GM12892 (cell line): ENCODE measurements around the gene HCRTR1.
A peak's percentile ranks its signal among the peaks of the same experiment; 100 is the strongest.

Experiments used
- DNase-seq: peaks from one replicate; pipeline ENCODE4 v3.0.0; 2011; ENCODE audit not compliant: insufficient read length
- FAIRE-seq: peaks from 2 replicates; lab custom pipeline; 2011; peaks lifted over from hg19 to GRCh38; lab: Jason Lieb, UNC
- POLR2A ChIP-seq: IDR thresholded peaks from 2 replicates; pipeline ENCODE4 v1.6.1; 2011; ENCODE audit warnings: low read depth, low read length, control low read depth
- POLR2AphosphoS5 ChIP-seq: IDR thresholded peaks from 2 replicates; pipeline ENCODE4 v1.6.1; 2011; ENCODE audit warnings: low read depth, low read length, control low read depth
- TAF1 ChIP-seq: IDR thresholded peaks from 2 replicates; pipeline ENCODE4 v1.6.1; 2011; ENCODE audit warnings: low read depth, mild to moderate bottlenecking, control low read depth, low read length, borderline replicate concordance

Gene HCRTR1

DNA sequence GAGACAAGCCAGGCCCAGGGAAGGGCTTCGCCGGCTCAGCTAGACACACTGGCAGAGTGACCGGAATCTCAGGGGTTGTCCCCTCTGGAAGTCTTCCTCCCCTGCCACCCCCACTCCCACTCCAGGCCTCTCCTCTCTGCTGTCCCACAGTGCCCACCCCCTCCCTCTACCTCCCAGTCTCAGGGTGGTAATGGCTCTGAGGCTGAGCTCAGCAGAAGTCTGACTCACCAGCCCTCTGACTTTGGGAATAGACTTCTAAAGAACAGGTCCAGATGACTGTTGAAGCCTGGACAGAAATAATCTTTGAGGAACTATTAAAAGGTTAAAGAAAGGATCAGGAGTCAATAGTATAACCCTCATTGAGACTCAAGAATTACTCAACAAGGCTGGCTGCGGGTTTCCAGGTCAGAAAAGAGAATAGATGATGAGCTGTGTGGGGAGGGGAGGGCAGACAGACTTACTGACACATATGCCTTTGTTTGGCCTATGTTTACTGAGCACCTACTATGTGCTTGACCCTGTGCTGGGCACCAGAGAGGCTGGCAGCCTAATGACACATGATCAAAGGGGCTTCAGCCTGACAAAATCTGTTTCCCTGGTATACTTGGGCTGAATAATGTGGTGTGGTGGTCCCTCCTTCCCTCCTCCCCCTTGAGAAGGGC, 8.2 kb downstream of the HCRTR1 start:
- no peak for DNase-seq
- no peak for TF ChIP-seq POLR2AphosphoS5
- TF ChIP-seq POLR2A, result no peak
- no peak for TF ChIP-seq TAF1
- FAIRE-seq, result no peak

DNA sequence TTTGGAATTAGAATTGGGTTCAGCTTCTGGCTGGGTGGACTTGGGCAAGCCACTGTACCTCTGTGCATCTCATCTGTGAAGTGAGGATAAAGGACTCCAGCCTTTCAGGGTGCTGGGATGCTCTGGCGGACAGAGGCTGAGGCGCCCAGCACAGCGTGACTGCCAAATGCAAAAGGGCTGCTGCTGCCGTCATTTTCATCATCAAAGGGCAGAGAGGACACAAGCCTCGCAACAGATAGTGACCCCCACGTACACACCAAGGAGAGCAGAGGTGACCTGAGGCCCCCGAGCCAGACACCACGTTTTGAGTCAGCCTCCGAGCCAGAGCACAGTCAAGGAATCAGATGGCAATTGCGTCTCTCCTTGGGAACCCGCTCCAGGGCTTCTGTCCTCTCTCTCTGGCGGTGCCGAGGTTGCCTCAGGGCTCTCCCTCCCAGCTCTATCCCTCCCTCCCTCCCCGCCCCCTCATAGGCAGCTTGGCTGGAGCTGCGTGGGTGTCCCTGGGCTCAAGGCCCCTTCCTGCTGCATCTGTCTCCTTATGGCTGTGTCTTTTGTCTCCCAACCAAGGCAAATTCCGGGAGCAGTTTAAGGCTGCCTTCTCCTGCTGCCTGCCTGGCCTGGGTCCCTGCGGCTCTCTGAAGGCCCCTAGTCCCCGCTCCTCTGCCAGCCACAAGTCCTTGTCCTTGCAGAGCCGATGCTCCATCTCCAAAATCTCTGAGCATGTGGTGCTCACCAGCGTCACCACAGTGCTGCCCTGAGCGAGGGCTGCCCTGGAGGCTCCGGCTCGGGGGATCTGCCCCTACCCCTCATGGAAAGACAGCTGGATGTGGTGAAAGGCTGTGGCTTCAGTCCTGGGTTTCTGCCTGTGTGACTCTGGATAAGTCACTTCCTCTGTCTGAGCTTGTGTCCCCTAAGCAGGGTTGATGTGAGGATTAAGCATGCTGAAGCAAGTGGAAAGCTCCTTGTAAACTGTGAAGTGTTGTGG, 9.0 kb downstream of the HCRTR1 start:
- no peak for TF ChIP-seq POLR2A
- no peak for TF ChIP-seq TAF1
- no peak for TF ChIP-seq POLR2AphosphoS5
- FAIRE-seq (no peak), DNase-seq (no peak)

DNA sequence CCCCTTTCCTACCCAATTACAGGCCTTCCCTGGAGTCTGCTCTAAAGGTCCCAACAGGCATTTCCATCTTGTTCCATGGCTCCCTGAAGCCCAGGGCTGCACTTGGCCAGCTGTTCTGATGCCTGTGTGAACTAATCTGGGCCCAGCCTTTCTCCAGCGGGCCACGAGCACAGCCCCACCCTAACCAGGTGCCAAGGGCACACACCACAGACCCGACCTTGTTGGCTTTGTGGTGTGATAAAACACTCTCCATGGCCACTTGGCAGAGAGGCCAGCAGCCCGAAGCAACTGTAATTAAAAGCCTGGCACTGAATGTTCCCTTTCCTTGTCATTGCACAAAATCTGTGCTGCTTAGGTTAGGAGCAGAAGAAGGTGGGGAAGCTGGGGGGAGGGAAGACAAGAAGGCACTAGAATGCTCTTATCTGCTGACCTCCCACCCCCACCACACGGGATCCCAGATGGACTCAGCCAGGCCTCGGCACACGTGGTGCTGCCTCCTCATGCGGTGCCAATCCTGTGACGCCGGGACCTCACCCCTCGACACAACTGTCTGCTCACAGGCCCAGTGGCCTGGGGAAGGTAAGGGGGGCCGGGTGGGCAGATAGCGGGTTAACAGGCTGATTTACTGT, 9.9 kb downstream of the HCRTR1 start:
- no peak for FAIRE-seq
- TF ChIP-seq TAF1, result no peak
- TF ChIP-seq POLR2A, result no peak
- no peak for TF ChIP-seq POLR2AphosphoS5
- no peak for DNase-seq

DNA sequence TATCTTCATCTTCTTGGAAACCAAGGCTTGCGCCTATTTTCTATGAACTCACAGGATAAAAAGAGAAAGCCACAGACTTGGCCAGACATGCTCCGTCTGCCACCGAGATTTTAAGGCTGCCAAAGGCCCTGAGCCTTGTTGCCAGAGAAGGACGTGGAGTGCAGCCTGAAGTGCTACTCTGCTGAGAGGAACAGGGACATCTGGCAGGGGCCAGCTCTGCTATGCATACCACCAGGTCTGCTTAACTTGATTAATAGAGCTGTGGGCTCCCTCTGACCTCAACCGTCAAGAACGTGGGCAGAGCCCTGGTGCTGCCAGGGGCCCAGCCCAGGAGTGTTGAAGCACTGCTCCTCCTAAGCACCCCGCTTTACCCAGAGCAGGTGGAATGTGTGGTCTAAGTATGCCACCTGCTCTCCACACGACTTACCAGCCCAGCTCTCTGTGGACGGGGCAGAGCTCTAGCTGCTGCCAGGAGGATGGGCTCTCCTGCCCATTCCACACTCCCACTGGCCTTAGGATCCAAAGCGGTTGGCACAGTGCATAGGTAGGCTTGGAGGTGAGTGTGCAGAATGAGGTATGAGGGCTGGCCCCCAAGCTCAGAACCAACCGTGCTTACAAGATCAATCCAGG, 10.6 kb downstream of the HCRTR1 start:
- FAIRE-seq, result no peak
- no peak for DNase-seq
- TF ChIP-seq POLR2AphosphoS5 (no peak), POLR2A (no peak), TAF1 (no peak)

DNA sequence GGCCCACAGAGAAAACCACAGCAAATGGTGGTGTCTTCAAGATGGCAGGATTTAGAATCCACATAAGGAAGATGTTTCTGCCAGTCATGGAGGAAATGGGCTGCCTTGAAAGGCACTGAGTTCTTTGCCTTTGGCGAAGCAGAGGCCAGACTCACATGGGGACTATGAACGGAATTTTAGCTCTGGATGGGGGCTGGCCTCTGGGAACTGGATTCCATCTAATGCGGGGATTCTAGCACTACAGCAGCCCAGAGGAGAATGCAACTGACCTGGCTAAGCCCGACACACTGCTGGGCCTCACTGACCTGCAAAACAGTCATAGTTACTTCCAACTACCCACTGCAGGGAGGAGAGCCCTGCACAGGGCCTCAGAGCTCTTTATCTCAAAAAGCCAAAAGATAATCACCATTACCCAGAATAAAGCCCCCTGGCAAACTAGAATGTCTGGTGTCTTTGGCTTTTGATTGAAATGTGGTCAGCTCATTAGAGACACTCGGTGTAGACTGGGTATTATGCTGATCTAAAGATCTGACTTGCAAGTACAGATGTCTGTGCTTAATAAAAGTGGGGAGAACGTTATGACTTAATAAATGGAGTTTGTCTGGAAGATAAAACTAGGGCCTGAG, 11.6 kb downstream of the HCRTR1 start:
- FAIRE-seq (no peak), DNase-seq (no peak)
- TF ChIP-seq TAF1, result no peak
- TF ChIP-seq POLR2A, result no peak
- TF ChIP-seq POLR2AphosphoS5, result no peak

DNA sequence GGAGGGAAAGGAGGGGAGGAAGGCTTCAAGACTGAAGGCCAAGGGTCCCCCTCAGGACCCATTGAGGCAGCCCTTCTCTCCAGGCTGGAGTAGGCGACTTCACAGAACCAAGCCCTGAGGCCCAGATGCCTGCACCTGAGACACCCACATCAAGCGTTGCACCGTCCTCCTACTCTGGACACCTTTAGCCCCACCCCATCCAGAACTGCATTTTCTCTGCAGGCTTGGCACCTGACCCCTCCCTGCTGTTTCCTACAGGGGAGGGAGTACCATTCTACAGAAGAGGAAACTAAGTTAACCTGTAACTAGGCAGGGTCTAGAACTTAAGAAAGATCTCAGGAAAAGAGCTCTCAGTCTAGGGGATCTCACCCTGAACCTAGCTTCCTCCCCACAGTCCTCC, 15.2 kb downstream of the HCRTR1 start:
- TF ChIP-seq TAF1 (no peak), POLR2A (no peak), POLR2AphosphoS5 (no peak)
- FAIRE-seq, result no peak

DNA sequence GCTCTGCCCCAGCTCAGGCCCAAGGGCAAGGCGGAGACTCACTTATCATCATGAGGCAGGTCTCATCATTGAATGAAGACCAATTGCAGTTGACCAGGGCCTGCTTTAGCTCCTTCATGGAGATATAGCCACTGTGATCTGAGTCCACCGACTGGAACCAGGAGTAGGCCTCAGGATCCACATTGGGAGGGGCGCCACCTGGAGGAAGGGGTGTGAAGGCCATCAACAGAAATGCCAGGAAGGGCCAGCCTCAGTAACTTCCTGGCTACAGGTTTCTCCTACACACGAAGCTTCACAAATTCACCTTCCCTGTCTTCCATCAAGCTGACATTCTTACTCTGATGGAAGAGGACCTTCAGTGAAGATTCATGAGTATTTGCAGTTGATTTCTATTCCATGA, 15.6 kb downstream of the HCRTR1 start:
- no peak for DNase-seq
- TF ChIP-seq TAF1 (no peak), POLR2A (no peak), POLR2AphosphoS5 (no peak)
- FAIRE-seq, result peak; percentile 62

More for the DNA sequence above, 15.2 kb downstream of the HCRTR1 start:
- DNase-seq, result no peak

DNA sequence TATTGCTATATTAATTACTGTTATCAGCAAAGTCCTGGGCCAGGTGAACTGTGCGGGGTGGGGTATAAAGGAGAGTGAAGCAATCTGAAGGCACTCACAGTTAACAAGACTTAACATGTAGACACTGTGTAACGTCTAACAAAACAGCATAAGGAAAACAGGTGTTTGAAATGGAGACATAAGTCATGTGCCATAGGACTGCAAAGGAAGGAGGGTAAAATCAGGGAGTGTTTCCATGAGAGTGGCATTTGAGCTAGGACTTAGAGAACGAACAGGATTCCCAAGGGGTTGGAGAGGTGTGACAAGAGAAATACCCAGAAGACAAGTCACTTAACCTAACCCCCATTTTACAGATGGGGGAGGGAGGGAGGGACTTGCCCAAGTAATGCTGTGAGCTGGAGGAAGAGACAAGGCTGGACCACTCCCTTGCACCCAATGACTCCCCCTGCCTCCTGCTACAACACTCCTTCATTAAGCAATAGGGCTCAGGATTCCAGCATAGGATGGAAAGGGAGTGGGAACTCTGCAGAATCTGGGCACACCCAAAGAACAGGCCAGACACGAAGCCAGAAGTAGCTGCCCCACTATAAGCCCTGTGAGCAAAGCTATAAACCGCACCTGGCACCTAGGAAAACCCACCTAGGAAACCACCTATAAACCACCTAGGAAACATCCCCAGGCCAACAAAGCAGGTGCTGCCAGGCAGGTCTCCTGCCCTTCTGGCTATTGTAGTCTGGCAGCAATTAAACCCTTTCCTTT, 20.6 kb downstream of the HCRTR1 start:
- DNase-seq (no peak), FAIRE-seq (no peak)
- no peak for TF ChIP-seq POLR2A
- TF ChIP-seq POLR2AphosphoS5, result no peak
- TF ChIP-seq TAF1, result no peak

DNA sequence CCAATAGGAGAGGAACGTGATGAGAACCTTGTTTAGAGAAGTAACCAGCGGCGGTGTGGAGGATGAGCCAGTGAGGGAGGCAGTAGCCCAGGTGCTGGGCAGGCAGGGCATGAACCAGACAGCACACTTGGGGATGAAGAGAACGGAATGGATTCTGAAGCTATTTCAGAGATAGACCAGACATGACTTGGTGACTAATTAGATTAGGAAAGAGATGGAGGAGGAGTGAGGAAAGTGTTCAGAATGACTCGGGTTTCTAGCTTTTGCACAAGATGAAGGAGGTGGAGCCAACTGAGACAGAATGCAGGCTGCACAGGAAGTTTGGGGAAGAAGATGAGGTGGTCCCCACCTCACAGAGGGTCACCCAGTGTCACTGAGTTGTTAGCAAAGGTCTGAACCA, 22.1 kb downstream of the HCRTR1 start:
- FAIRE-seq (no peak), DNase-seq (no peak)
- TF ChIP-seq POLR2AphosphoS5, result no peak
- TF ChIP-seq TAF1, result no peak
- TF ChIP-seq POLR2A, result no peak

DNA sequence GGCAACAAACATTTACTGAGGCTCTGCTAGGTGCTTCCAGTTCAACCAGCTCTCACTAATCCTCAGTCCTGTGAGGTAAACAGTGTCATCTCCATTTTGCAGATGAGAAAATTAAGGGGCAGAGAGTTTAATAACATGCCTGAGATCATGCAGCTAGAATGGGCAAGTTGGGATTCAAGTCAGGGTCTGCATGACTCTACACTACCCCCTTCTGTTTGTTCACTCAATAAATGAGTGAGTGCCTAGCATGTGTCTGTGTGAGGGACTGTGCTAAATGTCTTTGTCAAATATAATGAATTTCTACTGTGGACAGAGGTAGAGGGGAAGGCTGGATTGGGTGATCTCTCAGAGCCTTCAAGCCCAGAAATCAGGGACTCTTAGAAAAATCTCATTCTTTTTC, 22.7 kb downstream of the HCRTR1 start:
- TF ChIP-seq TAF1, result no peak
- DNase-seq (no peak), FAIRE-seq (no peak)

DNA sequence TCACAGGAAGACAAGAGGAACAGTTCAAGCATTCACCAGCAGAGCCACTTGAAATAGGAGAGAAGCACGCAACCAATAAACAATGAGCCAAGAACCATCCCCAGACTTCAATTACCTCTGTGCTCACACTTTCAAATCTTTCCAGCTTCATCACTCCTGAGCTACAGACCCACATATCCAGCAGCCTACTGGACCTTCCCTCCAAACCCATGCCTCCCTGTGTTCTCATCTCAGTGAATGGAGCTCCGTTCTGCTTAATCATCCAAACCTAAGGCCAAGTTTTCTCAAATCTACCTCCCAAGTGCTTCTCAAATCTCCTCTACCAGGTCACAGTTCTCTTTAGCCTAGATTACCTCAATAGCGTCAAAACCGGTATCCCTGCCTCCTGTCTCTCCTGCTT, 23.5 kb downstream of the HCRTR1 start:
- FAIRE-seq (no peak), DNase-seq (no peak)
- no peak for TF ChIP-seq TAF1
- TF ChIP-seq POLR2AphosphoS5, result no peak
- no peak for TF ChIP-seq POLR2A
